Endometrial microvascular endothelial cells (primary cell): ENCODE results near the gene RAB33B. TPM values are rescaled to one million over a fixed set of nuclear protein-coding genes. Genes with fewer than 3 reads are reported as not detected.
"Not testable (repeated sequence)": the region's sequence is repeated elsewhere in the genome, so short reads cannot be mapped to it uniquely, and the experiment has no call there.

Source experiments
- in situ Hi-C: cut with HindIII; loops from 2 replicates; pipeline ENCODE4 v1.10.0; 2017; ENCODE audit warnings: low sequenced_read_pairs, low pct_unique_long_range_greater_than_20kb; ENCODE audit errors: inconsistent ontology term
- total RNA-seq: library from RNA; depleted of rRNA; stranded (reverse); fragments of >200 nt; gene quantifications from one replicate; pipeline ENCODE4 v1.2.3, GENCODE V29; 2015; ENCODE audit errors: inconsistent ontology term

The RAB33B gene
- 13.6 TPM for total RNA-seq

GRCh38 chr4:139454111-139455045 lies at the start of gene RAB33B:
RAB33B (plus strand) TSS chr4:139454121; CDS start chr4:139454196, 75 bp downstream.
- in situ Hi-C loops: no loop called here

DNA sequence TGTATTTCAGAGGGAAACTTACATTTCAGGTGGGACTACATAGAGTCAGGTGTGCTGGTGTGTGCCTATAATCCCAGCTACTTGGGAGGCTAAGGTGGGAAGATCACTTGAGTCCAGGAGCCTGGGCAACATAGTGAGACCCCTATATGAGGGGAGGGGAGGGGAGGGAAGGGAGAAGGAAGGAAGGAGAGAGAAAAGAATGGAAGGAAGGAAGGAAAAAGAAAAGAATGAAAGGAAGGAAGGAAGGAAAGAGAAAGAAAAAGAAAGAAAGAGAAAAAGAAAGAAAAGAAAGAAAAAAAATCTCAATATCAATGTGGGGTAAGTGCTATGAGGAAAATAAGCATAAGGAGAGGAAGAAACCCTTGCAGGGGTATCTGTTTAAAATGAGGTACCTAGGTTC lies 43.6 kb upstream of the RAB33B start:
- in situ Hi-C loops: no loop called here

- in situ Hi-C loops: not testable (repeated sequence)
Measured at GRCh38 chr4:139414671-139415210, 39.2 kb upstream of the RAB33B start.

DNA sequence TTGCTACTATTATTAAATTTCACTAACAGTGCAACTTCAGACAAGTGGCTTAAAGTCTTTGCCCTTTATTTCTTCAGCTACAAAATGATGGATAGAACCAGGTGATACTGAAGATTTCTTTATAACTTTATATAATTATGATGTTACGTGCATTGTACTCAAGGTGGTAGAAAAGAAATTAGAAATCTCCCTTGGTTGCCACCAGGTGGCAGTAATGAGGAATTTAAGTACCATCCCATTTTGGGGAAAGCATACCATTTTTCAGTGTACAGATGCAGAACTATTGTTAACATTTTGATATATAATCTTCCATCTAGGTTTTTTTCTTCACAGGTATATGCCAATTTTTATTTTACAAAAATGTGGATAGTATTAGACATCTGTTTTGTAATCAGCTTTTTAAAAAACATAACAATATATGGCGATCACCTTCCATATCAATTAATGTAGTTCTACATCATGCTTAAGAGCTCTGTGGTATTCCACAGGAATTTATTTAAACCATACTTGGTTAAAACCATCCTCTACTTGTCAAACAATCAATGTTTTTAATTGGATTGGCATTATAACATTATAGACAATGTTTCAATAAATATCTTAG lies 37.7 kb upstream of the RAB33B start:
- in situ Hi-C loops: no loop called here

GRCh38 chr4:139419388-139419914 lies 34.5 kb upstream of the RAB33B start:
- in situ Hi-C loops: no loop called here

- in situ Hi-C loops: no loop called here
Measured at GRCh38 chr4:139420652-139421051, 33.3 kb upstream of the RAB33B start.

DNA sequence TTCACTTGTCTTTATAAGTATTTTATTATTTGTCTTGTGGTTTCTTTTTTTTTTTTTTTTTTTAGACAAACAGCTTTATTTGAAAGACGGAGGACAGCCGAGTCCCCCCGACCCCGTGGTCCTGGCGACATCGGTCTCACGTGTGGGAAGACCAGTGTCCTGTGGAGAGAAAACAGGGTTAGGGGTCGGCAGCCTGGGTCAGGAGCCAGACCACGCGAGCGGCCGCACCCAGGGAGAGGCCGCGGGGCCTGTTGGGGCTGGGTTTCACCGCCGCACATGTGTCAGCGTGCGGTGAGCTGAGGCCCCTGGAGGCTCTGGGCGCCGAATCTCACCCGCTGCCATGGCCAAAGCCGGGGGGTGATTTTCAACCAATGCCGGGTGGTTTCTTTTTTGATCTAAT lies 17.8 kb upstream of the RAB33B start:
- in situ Hi-C loops: no loop called here

- in situ Hi-C loops: no loop called here
Measured at GRCh38 chr4:139438141-139438540, 15.8 kb upstream of the RAB33B start.

DNA sequence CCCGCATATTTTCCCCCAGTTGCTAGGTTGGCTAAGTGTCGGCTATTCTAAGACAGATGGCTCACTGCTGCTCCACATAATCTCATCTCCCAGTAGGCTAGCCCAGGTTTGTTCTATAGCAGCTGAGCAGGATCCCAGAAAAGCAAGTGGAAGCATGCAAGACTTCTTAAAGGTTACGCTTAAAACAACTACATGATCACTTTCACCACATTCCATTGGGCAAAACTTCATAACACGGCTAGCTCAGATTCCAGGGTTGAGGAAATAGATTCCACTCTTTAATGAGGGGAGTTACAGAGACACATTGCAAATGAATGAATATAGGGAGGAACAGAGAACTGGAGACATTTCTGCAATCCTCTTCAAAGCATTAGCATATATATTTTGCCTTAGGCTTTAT lies 12.9 kb upstream of the RAB33B start:
- in situ Hi-C loops: no loop called here

GRCh38 chr4:139443661-139444060 lies 10.3 kb upstream of the RAB33B start:
- in situ Hi-C loops: no loop called here

DNA sequence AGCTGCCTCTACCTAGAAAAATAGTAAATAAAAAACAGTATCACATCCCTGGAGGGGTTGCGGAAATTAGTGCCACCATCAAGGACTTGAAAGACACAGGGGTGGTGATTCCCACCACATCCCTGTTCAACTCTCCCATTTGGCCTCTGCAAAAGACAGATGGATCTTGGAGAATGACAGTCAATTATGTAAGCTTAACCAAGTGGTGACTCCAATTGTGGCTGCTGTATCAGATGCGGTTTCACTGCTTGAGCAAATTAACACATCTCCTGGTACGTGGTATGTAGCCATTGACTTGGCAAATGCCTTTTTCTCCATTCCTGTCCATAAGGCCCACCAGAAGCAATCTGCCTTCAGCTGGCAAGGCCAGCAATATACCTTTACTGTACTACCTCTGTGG lies 9.0 kb upstream of the RAB33B start:
- in situ Hi-C loops: not testable (repeated sequence)

- in situ Hi-C loops: not testable (repeated sequence)
Measured at GRCh38 chr4:139447078-139447477, 6.8 kb upstream of the RAB33B start.

GRCh38 chr4:139450586-139450985 lies 3.3 kb upstream of the RAB33B start:
- in situ Hi-C loops: no loop called here

DNA sequence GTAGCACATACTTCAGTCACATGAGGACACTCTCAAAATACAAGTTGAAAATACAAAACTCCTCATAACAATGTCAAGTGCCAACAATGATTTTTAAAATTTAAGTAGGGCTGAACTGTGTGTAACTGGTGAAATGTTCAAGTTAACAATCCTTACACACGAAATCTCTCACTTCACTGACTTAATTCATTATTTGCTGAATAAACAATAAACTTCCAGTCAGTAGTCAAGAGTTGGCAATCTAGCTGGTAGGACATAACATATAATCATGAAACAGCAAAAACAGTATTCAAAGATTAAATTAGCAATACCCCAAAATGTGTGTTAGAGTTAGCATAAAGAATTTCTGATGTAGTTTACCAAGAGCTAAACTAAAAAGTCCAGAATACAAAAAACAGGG lies 1.9 kb upstream of the RAB33B start:
- in situ Hi-C loops: no loop called here

GRCh38 chr4:139453041-139453370 lies 915 bp upstream of the RAB33B start:
- in situ Hi-C loops: no loop called here

DNA sequence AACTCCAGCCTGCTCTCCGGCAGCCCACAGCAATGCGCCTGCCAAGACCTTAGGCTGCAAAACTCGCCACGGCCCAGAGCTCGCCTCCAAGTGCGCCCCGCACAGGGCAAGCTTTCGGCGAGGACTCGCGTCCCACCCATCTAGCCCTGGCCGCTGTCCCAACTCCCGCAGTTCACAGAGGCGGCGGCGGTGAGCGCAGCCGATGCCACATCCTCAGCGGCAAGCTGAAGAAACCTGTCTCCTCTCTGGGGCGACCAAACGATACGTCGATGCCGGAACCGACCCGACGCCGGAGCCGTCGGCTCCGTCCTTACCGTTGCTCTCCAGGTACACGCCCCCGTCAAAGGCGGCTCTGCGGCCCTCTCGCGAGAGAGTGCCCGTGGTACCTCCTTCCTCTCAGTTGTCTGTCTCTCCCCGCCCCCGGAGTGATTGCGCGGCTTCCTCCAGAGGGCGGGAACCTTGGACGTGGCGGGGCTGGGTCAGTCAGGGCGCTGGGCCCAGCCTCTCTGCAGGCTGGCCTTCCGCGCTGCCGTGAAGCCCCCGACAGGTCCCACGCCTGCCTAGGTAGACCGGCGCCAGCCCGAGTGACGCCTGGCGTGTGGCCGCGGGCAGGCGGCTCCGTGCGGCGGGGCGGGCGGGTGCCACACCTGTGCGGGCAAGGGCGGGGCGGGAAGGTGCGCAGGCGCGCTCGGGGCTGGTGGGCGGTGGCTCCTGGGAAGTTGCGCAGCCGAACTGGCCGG lies 380 bp upstream of the RAB33B start:
- in situ Hi-C loops: no loop called here

DNA sequence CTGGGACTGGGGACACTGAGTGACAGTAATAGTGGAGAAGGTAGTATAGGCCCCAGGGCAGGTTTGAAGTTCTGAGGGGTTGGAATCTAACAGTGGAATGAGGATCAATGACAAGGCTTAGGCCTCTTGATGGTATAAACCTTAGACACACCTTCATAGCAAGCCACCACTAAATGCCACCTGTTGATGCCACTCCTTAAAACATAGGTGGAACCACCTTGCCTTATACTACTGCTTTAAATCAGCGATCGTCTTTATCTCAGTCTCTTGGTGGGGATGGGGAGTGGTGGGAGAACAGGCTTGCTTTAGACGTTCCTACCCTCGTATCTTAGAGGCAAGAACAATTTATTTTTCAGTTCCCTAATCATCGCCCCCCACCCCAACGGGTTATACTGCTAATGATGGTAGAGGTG lies 1.2 kb downstream of the RAB33B start:
- in situ Hi-C loops: no loop called here

GRCh38 chr4:139457318-139457717 lies 3.4 kb downstream of the RAB33B start:
- in situ Hi-C loops: no loop called here

DNA sequence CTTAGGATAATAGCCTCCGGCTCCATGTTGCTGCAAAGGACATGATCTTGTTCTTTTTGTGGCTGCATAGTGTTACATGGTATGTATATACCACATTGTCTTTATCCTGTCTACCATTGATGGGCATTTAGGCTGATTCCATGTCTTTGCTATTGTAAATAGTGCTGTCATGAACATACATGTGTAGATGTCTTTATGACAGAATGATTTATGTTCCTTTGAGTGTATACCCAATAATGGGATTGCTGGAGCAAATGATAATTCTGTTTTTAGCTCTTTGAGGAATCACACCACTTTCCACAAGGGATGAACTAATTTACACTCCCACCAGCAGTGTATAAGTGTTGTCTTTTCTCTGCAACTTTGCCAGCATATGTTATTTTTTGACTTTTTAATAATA lies 4.6 kb downstream of the RAB33B start:
- in situ Hi-C loops: no loop called here
